Bladder microvascular endothelial cell (primary cell): ENCODE data around the gene ATP8B2. TPM values are rescaled to one million over a fixed set of nuclear protein-coding genes. Genes with fewer than 3 reads are reported as not detected.

Experiments used
- total RNA-seq: library from RNA; depleted of rRNA; stranded (reverse); fragments of >200 nt; gene quantifications from 2 replicates; pipeline ENCODE4 v1.2.3, GENCODE V29; 2014

Gene ATP8B2
- 60.7 and 69.6 TPM in 2 replicates for total RNA-seq

GRCh38 chr1:154324669-154325582, at the start of gene ATP8B2:
TSS of gene ATP8B2 (plus strand) at chr1:154325525. CDS start at chr1:154328142, 2,617 bp downstream.

GRCh38 chr1:154320882-154321608, 4.3 kb upstream of the ATP8B2 start, which contains the start of gene AQP10:
TSS of gene AQP10 (plus strand) at chr1:154321093. CDS start at chr1:154321156, 63 bp downstream.

Other genes starting within 250 kb of the ATP8B2 start
- 0.06 and 0.16 TPM in 2 replicates for gene NUP210L, start 170.5 kb upstream of the ATP8B2 start, total RNA-seq
- 449 and 809 TPM in 2 replicates for gene TPM3, start 133.4 kb upstream of the ATP8B2 start, total RNA-seq
- not detected in 2 replicates for gene CFAP141, start 119.2 kb upstream of the ATP8B2 start, total RNA-seq
- 31.9 and 123 TPM in 2 replicates for gene UBAP2L, start 104.6 kb upstream of the ATP8B2 start, total RNA-seq
- 75.7 and 82.6 TPM in 2 replicates for gene HAX1, start 52.9 kb upstream of the ATP8B2 start, total RNA-seq
- gene AQP10, start 4.4 kb upstream of the ATP8B2 start, total RNA-seq, result not detected in 2 replicates
- 10.7 and 15.0 TPM in 2 replicates for gene IL6R, start 79.8 kb downstream of the ATP8B2 start, total RNA-seq
- gene TDRD10, start 176.7 kb downstream of the ATP8B2 start, total RNA-seq, result 3.6 and 5.2 TPM in 2 replicates
- gene SHE, start 176.9 kb downstream of the ATP8B2 start, total RNA-seq, result 59.3 and 71.6 TPM in 2 replicates
- 23.2 and 46.6 TPM in 2 replicates for gene UBE2Q1, start 233.1 kb downstream of the ATP8B2 start, total RNA-seq
- under 0.01 TPM in 1 of 2 replicates, not detected in the other for gene CHRNB2, start 242.3 kb downstream of the ATP8B2 start, total RNA-seq